Suprapubic skin (tissue), 4 donors: Measurements from ENCODE around the gene CTNNA1.

Experiments used
- CTCF ChIP-seq, 2 donors: fragments of 200-600 bp in 1 of 2; fragments of 450-650 bp in 1 of 2; sonication (generic) in 1 of 2; IDR thresholded peaks; one replicate each; pipeline ENCODE4 v1.5.1; 2016 to 2019; ENCODE audit warnings: antibody characterized with exemption in 2 of 2, mild to moderate bottlenecking in 1 of 2, moderate library complexity in 1 of 2
- POLR2A ChIP-seq, 2 donors: fragments of 450-650 bp; IDR thresholded peaks; one replicate each; pipeline ENCODE4 v1.6.1; 2017; ENCODE audit warnings: antibody characterized with exemption in 2 of 2, mild to moderate bottlenecking in 2 of 2, moderate library complexity in 2 of 2
- POLR2AphosphoS5 ChIP-seq, 3 donors: sonication (generic); formaldehyde crosslinking; IDR thresholded peaks; one replicate each; pipeline ENCODE4 v1.6.1; 2017; ENCODE audit warnings: antibody characterized with exemption in 3 of 3

GRCh38 chr5:138712791-138713190 lies 40.4 kb upstream of the CTNNA1 start:
- TF ChIP-seq CTCF (IDR thresholded peaks at IDR 0.05) (no peak), POLR2AphosphoS5 (IDR thresholded peaks at IDR 0.05) (no peak), POLR2A (IDR thresholded peaks at IDR 0.05) (no peak)
